Endometrium (tissue), 2 donors: ENCODE measurements around the gene SPSB2.
A peak's percentile ranks its signal among the peaks of the same experiment; 100 is the strongest.

ENCODE experiments used
- FAIRE-seq: peaks from 2 replicates; lab custom pipeline; 2012; peaks lifted over from hg19 to GRCh38; lab: Jason Lieb, UNC
- donor health status: control.
- donor health status: control.

Gene SPSB2

DNA sequence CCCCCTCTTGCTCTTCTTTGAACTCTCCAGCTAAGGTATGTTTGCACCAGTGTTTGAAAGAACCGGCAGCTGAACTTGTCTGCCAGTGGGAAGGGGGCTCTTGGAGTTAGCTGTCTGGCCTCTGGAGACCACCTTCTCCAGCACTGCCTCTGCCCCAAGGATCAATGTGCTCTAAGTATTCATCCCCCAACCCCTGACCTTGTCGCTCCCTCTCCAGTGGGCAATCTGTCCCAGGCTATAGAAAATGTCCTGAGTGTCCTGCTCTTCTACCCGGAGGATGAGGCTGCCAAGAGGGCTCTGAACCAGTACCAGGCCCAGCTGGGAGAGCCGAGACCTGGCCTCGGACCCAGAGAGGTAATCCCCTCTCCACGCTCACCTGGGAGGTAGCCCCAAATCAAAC lies 42.1 kb downstream of the SPSB2 start:
- FAIRE-seq = no peak

DNA sequence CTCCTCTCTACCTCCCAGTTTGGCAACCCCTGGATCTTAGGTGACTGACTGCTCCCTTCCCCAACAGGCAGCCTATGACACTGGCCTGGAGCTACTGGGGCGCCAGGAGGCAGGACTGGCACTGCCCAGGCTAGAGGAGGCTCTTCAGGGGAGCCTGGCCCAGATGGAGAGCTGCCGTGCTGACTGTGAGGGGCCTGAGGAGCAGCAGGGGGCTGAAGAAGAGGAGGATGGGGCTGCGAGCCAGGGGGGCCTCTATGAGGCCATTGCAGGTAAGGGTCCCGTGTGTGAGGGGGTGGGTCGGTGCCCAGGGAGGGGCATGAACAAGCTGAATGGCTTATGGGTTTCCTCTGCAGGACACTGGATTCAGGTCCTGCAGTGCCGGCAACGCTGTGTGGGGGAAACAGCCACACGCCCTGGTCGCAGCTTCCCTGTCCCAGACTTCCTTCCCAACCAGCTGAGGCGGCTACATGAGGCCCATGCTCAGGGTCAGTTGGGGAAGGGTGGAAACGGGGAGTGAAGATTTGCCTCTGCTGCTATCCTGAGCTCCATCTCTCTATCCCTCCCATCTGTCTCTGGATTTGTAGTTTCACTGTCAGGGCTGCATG lies 42.7 kb downstream of the SPSB2 start:
- no peak for FAIRE-seq

- no peak for FAIRE-seq
Measured at GRCh38 chr12:6829536-6830220, 43.4 kb downstream of the SPSB2 start.

- no peak for FAIRE-seq
Measured at GRCh38 chr12:6828781-6829535, 44.1 kb downstream of the SPSB2 start.

- no peak for FAIRE-seq
Measured at GRCh38 chr12:6827982-6828780, 44.9 kb downstream of the SPSB2 start, which contains the start of gene P3H3. P3H3 (plus strand) TSS chr12:6828407; CDS start chr12:6828441, 34 bp downstream.

DNA sequence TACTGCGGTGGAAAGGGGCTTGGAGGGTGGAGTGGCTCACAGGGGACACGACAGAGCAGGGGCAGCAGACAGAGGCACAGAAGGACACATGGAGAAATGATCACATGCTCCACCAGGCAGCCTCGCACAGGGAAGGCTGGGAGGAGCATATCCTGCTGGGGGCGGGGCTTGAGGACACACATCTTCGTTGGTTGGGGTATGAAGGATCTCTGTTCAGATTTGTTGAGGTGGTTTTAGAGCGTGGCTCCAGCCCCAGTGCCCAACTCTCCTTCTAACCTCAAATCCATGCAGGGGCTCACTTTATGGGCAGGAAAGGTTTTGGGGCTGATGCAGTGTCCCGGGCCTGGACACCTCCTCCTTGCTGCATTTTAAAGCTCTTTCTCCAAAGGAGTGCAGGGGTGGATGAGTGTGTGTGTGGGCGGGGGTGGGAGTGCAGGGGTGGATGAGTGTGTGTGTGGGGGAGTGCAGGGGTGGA lies 45.6 kb downstream of the SPSB2 start:
- peak; percentile 50 for FAIRE-seq

GRCh38 chr12:6826734-6827436 lies 46.2 kb downstream of the SPSB2 start:
- FAIRE-seq = no peak

- FAIRE-seq = no peak
Measured at GRCh38 chr12:6826125-6826733, 46.9 kb downstream of the SPSB2 start.

- no peak for FAIRE-seq
Measured at GRCh38 chr12:6825398-6826124, 47.5 kb downstream of the SPSB2 start.

- FAIRE-seq = no peak
Measured at GRCh38 chr12:6824901-6825381, 48.2 kb downstream of the SPSB2 start.

DNA sequence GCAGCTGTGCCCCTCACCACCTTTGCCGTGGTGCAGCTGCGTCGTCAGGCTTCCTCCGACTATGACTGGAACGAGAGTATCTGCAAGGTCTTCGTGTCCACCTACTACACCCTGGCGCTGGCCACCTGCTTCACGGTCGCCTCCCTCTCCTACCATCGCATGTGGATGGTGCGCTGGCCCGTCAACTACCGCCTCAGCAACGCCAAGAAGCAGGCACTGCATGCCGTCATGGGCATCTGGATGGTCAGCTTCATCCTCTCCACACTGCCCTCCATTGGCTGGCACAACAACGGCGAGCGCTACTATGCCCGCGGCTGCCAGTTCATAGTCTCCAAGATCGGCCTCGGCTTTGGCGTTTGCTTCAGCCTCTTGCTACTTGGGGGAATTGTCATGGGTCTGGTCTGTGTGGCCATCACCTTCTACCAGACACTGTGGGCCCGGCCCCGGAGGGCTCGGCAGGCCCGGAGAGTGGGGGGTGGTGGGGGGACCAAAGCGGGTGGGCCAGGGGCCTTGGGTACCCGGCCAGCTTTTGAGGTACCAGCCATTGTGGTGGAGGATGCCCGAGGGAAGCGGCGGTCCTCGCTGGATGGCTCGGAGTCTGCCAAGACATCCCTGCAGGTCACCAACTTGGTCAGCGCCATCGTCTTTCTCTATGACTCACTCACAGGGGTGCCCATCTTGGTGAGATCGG lies 48.9 kb downstream of the SPSB2 start:
- no peak for FAIRE-seq

GRCh38 chr12:6823182-6824084 lies 49.7 kb downstream of the SPSB2 start:
- no peak for FAIRE-seq

- FAIRE-seq = no peak
Measured at GRCh38 chr12:6822426-6823135, 50.5 kb downstream of the SPSB2 start.

- FAIRE-seq = no peak
Measured at GRCh38 chr12:6821591-6822425, 51.3 kb downstream of the SPSB2 start, which contains the start of gene GPR162. GPR162 (plus strand) TSS chr12:6821821; CDS start chr12:6823899, 2,078 bp downstream.
